ENCODE measurements around the gene TSPEAR.

Gene TSPEAR

DNA sequence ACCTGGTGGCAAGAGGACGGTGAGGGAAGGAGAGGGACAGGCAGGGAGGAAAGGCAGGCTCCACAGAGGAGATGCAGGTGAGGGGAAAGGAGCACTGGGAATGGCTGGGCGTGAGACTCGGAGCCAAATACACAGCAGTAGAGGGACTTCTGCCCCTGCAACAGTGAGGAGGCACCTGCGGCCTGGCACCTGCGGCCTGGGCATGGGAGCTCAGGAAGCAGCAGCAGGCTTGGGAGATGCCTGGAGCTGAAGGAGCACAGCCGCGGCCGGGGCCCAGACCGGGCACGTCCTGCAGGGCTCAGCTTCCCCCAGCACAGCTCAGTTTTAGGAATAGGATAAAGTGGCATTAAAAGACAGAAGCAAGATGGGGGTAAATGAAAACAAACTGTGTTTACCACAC is 20.9 kb upstream of the TSPEAR start:
- TF ChIP-seq, protein P1, sequence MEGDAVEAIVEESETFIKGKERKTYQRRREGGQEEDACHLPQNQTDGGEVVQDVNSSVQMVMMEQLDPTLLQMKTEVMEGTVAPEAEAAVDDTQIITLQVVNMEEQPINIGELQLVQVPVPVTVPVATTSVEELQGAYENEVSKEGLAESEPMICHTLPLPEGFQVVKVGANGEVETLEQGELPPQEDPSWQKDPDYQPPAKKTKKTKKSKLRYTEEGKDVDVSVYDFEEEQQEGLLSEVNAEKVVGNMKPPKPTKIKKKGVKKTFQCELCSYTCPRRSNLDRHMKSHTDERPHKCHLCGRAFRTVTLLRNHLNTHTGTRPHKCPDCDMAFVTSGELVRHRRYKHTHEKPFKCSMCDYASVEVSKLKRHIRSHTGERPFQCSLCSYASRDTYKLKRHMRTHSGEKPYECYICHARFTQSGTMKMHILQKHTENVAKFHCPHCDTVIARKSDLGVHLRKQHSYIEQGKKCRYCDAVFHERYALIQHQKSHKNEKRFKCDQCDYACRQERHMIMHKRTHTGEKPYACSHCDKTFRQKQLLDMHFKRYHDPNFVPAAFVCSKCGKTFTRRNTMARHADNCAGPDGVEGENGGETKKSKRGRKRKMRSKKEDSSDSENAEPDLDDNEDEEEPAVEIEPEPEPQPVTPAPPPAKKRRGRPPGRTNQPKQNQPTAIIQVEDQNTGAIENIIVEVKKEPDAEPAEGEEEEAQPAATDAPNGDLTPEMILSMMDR (IDR thresholded peaks at IDR 0.05), result no peak

DNA sequence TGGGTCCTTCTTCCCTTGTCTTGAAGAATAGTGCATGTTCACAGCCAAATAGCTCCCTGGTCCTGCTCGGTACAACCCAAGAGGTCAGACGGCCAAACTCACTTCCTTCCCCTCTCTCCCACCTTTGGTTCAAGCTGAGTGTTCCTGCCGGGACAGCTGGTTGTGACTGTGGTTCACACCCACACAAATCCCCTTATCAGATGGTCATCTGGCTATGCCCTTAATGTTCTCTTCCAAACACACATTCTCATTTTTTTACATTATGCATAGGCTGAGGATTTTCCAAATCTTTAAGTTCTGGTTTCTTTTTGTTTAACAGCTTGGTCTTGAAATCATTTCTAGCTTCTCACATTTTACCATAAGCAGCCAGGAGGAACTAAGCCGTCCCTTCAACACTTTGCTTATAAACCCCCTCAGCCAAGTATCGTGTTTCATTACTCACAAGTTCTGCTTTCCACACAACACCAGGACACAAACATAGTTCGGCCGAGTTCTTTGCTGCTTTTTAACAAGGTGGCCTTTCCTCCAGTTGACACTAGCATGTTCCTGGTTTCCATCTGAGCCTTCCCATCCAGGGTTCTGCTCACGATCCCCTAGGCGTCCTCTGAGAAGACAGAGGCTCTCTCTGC is 19.7 kb upstream of the TSPEAR start:
- TF ChIP-seq, protein P1 (IDR thresholded peaks at IDR 0.05), result no peak

DNA sequence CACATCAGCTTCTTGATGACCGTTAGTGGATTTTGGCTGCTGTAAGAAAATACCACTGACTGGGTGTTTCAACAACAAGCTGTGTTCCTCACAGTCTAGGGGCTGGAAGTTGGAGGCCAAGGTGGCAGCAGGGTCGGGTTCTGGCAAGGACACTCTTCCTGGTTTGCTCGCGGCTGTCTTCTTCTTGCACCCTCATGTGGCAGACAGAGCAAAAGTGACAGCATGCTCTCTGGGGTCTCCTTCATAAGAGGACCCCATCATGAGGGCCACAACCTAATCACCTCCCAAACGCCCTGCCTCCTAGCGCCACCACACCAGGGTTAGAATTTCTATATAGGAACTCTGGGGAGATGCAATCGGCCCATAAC is 18.6 kb upstream of the TSPEAR start:
- TF ChIP-seq, protein P1 (IDR thresholded peaks at IDR 0.05), result no peak

DNA sequence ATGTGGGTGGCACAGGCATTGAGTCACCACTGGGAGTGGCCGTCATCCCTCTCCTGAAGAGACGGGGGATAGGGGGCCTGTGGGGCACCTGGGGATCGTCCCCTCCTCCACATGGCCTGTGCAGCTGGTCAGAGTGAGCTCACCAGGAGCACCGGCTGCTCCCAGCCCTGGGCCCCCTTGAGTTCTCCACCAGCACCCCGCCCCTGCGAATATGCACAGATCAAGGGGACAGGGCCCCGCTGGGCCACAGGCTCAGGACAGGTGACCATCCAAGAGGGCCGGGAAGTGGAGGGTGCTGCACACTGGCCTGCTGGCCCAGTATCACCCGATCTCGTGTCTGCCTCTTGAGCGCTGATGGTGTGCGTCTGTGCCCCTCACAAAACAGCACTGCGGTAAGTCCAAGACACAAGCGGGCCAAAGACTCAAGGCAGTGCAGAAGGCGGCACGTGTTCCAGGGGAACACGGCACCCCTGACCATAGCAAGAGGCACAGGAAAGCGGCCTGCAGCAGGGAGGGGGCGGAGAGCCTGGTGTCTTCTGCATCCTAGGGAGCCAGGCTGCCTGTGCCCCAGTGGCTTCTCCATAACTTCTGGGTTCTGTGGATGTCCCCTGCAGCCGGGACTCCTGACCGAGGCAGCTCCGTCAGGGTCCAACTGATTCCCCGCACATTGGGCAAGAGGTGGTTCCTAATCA is 18.1 kb upstream of the TSPEAR start:
- TF ChIP-seq, protein P1 (IDR thresholded peaks at IDR 0.05), result no peak

DNA sequence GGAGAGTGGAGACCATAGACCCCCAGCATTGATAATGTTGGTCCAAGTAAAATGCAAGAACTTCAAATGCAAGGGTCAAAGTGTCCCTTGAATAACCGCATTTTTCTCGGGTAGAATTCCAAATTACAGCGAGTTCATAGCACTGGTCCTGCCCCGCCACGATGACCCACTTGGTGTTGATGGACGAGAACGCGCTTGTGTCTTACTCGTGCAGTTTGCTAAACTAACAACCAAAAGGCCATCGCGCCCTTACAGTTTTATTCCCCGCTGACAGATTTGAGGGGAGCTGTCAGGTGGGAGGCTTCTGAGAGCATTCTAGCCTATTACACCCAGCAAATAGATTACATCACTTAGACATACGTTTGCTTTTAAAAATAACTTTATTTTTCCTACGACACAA is 17.3 kb upstream of the TSPEAR start:
- TF ChIP-seq, protein P1 (IDR thresholded peaks at IDR 0.05), result no peak

DNA sequence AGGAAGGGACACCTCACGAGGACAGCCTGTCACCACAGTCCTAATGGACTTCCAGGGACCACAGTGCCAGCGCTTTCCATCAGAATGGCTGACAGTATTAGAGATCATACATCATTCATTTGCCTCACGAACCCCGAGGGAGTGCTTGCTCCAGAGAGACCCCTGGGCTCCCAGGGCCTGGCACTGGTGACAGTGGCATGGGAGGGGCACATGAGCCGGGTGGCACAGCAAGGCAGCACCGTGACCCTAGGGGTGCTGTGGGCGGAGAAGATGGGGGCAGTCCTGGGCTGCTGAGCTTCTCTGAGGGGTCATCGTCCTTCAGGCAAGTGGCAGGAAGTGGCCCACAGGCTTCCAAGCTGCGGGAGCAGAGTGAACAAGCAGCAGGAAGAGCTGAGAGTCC is 16.4 kb upstream of the TSPEAR start:
- TF ChIP-seq, protein P1 (IDR thresholded peaks at IDR 0.05), result no peak

DNA sequence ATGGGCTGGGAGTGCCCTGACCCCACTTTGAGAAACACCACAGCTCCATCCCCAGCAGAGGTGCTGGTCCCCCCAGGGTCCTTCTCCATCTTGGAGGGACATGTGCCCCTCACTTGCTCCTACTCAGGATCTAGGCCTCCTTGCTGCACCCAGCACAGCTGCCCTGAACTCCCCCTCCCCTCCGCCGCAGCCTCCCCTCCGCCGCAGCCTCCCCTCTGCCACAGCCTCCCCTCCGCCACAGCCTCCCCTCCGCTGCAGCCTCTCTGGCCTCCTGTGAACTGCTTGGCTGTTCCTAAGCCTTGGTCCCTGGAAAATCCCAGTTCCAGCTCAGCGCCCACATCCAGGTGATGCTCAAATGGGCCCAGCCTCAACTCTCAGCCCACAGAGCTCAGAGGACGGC is 15.9 kb upstream of the TSPEAR start:
- TF ChIP-seq, protein P1 (IDR thresholded peaks at IDR 0.05), result no peak

All from LNCAP (cell line).